ENCODE measurements around the gene NKG7.

The NKG7 gene

GRCh38 chr19:51339687-51340656 lies 32.5 kb downstream of the NKG7 start:
- no CpG with 5 or more reads among the region's 107 CpGs for WGBS, 2 donors (ENCODE audit: extremely low coverage in 2 of 2, insufficient read length in 2 of 2, insufficient replicate concordance in 1 of 2)
- Histone ChIP-seq H3K4ac (ENCODE audit: low read length) (peak overlapping the region; percentile 28), H2AK5ac (ENCODE audit: low read depth, low read length) (peak overlapping the region; percentile 96), H3K4me1 (ENCODE audit: control insufficient read depth in 2 of 2, insufficient read depth in 1 of 2, low read depth in 1 of 2, low read length in 2 of 2) (peaks cover 2 to 5% of the 10 kb centered on the region in 2 donors), H2BK15ac (ENCODE audit: low read length) (peak overlapping the region; percentile 98), H2AFZ (ENCODE audit: low read length) (peak overlapping the region; percentile 95), H3K79me1 (ENCODE audit: low read depth, low read length) (peaks cover 2% of the 10 kb centered on the region), H3K18ac (ENCODE audit: low read length) (peak overlapping the region; percentile 98), H2BK12ac (ENCODE audit: low read length) (no peak overlapping the region), H3K23ac (ENCODE audit: low read depth, low read length, poor library complexity) (peak overlapping the region; percentile 96), H3K36me3 (replicated peaks in 1 of 2; ENCODE audit: control insufficient read depth in 2 of 2, insufficient read depth in 2 of 2, low read length in 2 of 2) (no peaks in the 10 kb centered on the region), H2BK120ac (ENCODE audit: low read depth, low read length) (peak overlapping the region; percentile 66), H2BK5ac (ENCODE audit: low read length) (peak overlapping the region; percentile 71), H4K91ac (ENCODE audit: low read depth, low read length, poor library complexity) (no peak overlapping the region), H3K27ac (replicated peaks; ENCODE audit: low read length) (peak overlapping the region; percentile 84), H4K8ac (ENCODE audit: low read depth, low read length) (peak overlapping the region; percentile 77), H3K9ac (ENCODE audit: low read depth, low read length, poor library complexity) (peak overlapping the region; percentile 95), H3K4me3 (ENCODE audit: low read length in 2 of 2) (peak overlapping the region; percentile 51 to 95), H3K9me3 (replicated peaks in 1 of 2; ENCODE audit: control insufficient read depth in 2 of 2, insufficient read depth in 1 of 2, low read depth in 1 of 2, low read length in 2 of 2) (no peaks in the 10 kb centered on the region), H3K14ac (ENCODE audit: low read length) (peak overlapping the region; percentile 97), H3K4me2 (ENCODE audit: insufficient read depth, low read length, poor library complexity, severe bottlenecking) (peak overlapping the region; percentile 88), H3K27me3 (ENCODE audit: control insufficient read depth in 3 of 3, insufficient read depth in 3 of 3, low read depth in 1 of 3, low read length in 3 of 3) (peaks cover 0 to 19% (median 7%) of the 10 kb centered on the region in 3 experiments)
- peak; percentile 96 for DNase-seq (ENCODE audit: low spot score)

- no peak for DNase-seq (ENCODE audit: low spot score)
- no peak overlapping the region for H2BK15ac ChIP-seq (ENCODE audit: low read length)
- H3K4me2 ChIP-seq (ENCODE audit: insufficient read depth, low read length, poor library complexity, severe bottlenecking) = peak overlapping the region; percentile 72
- H2AFZ ChIP-seq (ENCODE audit: low read length) = peak overlapping the region; percentile 95
- H2BK5ac ChIP-seq (ENCODE audit: low read length) = peak overlapping the region; percentile 88
- peaks cover 2 to 5% of the 10 kb centered on the region in 2 donors for H3K4me1 ChIP-seq (ENCODE audit: control insufficient read depth in 2 of 2, insufficient read depth in 1 of 2, low read depth in 1 of 2, low read length in 2 of 2)
- no peak overlapping the region for H2AK5ac ChIP-seq (ENCODE audit: low read depth, low read length)
- H3K27me3 ChIP-seq (ENCODE audit: control insufficient read depth in 3 of 3, insufficient read depth in 3 of 3, low read depth in 1 of 3, low read length in 3 of 3) = peaks cover 0 to 19% (median 7%) of the 10 kb centered on the region in 3 experiments
- no peak overlapping the region for H3K18ac ChIP-seq (ENCODE audit: low read length)
- peaks cover 2% of the 10 kb centered on the region for H3K79me1 ChIP-seq (ENCODE audit: low read depth, low read length)
- no peak overlapping the region for H3K4ac ChIP-seq (ENCODE audit: low read length)
- H2BK120ac ChIP-seq (ENCODE audit: low read depth, low read length) = no peak overlapping the region
- peak overlapping the region; percentile 51 to 95 for H3K4me3 ChIP-seq (ENCODE audit: low read length in 2 of 2)
- no peaks in the 10 kb centered on the region for H3K36me3 ChIP-seq (replicated peaks in 1 of 2; ENCODE audit: control insufficient read depth in 2 of 2, insufficient read depth in 2 of 2, low read length in 2 of 2)
- H3K23ac ChIP-seq (ENCODE audit: low read depth, low read length, poor library complexity) = no peak overlapping the region
- no CpG with 5 or more reads among the region's 10 CpGs for WGBS, 2 donors (ENCODE audit: extremely low coverage in 2 of 2, insufficient read length in 2 of 2, insufficient replicate concordance in 1 of 2)
- no peak overlapping the region for H2BK12ac ChIP-seq (ENCODE audit: low read length)
- no peak overlapping the region for H4K91ac ChIP-seq (ENCODE audit: low read depth, low read length, poor library complexity)
- no peak overlapping the region for H4K8ac ChIP-seq (ENCODE audit: low read depth, low read length)
- no peak overlapping the region for H3K14ac ChIP-seq (ENCODE audit: low read length)
- H3K27ac ChIP-seq (replicated peaks; ENCODE audit: low read length) = peak overlapping the region; percentile 51
- H3K9ac ChIP-seq (ENCODE audit: low read depth, low read length, poor library complexity) = no peak overlapping the region
- no peaks in the 10 kb centered on the region for H3K9me3 ChIP-seq (replicated peaks in 1 of 2; ENCODE audit: control insufficient read depth in 2 of 2, insufficient read depth in 1 of 2, low read depth in 1 of 2, low read length in 2 of 2)
These were observed 33.2 kb downstream of the NKG7 start for GRCh38 chr19:51339313-51339686.

- Histone ChIP-seq H2BK5ac (ENCODE audit: low read length) (peak overlapping the region; percentile 88), H3K9ac (ENCODE audit: low read depth, low read length, poor library complexity) (peak overlapping the region; percentile 63), H3K14ac (ENCODE audit: low read length) (no peak overlapping the region), H2BK15ac (ENCODE audit: low read length) (no peak overlapping the region), H2BK12ac (ENCODE audit: low read length) (no peak overlapping the region), H3K27ac (replicated peaks; ENCODE audit: low read length) (peak overlapping the region; percentile 51), H3K27me3 (ENCODE audit: control insufficient read depth in 3 of 3, insufficient read depth in 3 of 3, low read depth in 1 of 3, low read length in 3 of 3) (peaks cover 0 to 19% (median 7%) of the 10 kb centered on the region in 3 experiments), H3K23ac (ENCODE audit: low read depth, low read length, poor library complexity) (no peak overlapping the region), H2AFZ (ENCODE audit: low read length) (peak overlapping the region; percentile 95), H2BK120ac (ENCODE audit: low read depth, low read length) (no peak overlapping the region), H3K4me1 (ENCODE audit: control insufficient read depth in 2 of 2, insufficient read depth in 1 of 2, low read depth in 1 of 2, low read length in 2 of 2) (peaks cover 2 to 5% of the 10 kb centered on the region in 2 donors), H4K8ac (ENCODE audit: low read depth, low read length) (no peak overlapping the region), H3K79me1 (ENCODE audit: low read depth, low read length) (peaks cover 2% of the 10 kb centered on the region), H2AK5ac (ENCODE audit: low read depth, low read length) (no peak overlapping the region), H3K4me2 (ENCODE audit: insufficient read depth, low read length, poor library complexity, severe bottlenecking) (peak overlapping the region; percentile 72), H3K9me3 (replicated peaks in 1 of 2; ENCODE audit: control insufficient read depth in 2 of 2, insufficient read depth in 1 of 2, low read depth in 1 of 2, low read length in 2 of 2) (peaks cover 0 to 4% of the 10 kb centered on the region in 2 donors), H3K18ac (ENCODE audit: low read length) (peak overlapping the region; percentile 91), H4K91ac (ENCODE audit: low read depth, low read length, poor library complexity) (no peak overlapping the region), H3K4ac (ENCODE audit: low read length) (no peak overlapping the region), H3K36me3 (replicated peaks in 1 of 2; ENCODE audit: control insufficient read depth in 2 of 2, insufficient read depth in 2 of 2, low read length in 2 of 2) (no peaks in the 10 kb centered on the region), H3K4me3 (ENCODE audit: low read length in 2 of 2) (peak overlapping the region; percentile 51 to 95)
- WGBS, 2 donors (ENCODE audit: extremely low coverage in 2 of 2, insufficient read length in 2 of 2, insufficient replicate concordance in 1 of 2) = no CpG with 5 or more reads among the region's 43 CpGs
- peak; percentile 78 for DNase-seq (ENCODE audit: low spot score)
These were observed 33.7 kb downstream of the NKG7 start for GRCh38 chr19:51338563-51339312.

All from neuronal stem cell (in vitro differentiated cells).